ENCODE measurements around the gene SLC25A22.

GRCh38 chr11:821512-822371 lies 23.7 kb upstream of the SLC25A22 start:
- no peak for TF ChIP-seq CTCF (conservative IDR thresholded peaks at IDR 0.05; ENCODE audit: low read depth, low read length)
- TF ChIP-seq EZH2 (IDR thresholded peaks at IDR 0.05; ENCODE audit: low read length, unreplicated experiment): no peak

Measured in PC-3 (cell line).